ACHN (cell line): Measurements from ENCODE around the gene CPLX1.
A peak's percentile ranks its signal among the peaks of the same experiment; 100 is the strongest.

Experiments used
- DNase-seq: peaks from one replicate; pipeline ENCODE4 v3.0.0-alpha.2; 2015
- in situ Hi-C: cut with HindIII; loops from 2 replicates; pipeline ENCODE4 v1.10.0; 2017; ENCODE audit warnings: low sequenced_read_pairs, low pct_ligation_motif_present, low pct_unique_long_range_greater_than_20kb

Gene CPLX1

GRCh38 chr4:835148-836002 lies 9.4 kb upstream of the CPLX1 start:
- no peak for DNase-seq

DNA sequence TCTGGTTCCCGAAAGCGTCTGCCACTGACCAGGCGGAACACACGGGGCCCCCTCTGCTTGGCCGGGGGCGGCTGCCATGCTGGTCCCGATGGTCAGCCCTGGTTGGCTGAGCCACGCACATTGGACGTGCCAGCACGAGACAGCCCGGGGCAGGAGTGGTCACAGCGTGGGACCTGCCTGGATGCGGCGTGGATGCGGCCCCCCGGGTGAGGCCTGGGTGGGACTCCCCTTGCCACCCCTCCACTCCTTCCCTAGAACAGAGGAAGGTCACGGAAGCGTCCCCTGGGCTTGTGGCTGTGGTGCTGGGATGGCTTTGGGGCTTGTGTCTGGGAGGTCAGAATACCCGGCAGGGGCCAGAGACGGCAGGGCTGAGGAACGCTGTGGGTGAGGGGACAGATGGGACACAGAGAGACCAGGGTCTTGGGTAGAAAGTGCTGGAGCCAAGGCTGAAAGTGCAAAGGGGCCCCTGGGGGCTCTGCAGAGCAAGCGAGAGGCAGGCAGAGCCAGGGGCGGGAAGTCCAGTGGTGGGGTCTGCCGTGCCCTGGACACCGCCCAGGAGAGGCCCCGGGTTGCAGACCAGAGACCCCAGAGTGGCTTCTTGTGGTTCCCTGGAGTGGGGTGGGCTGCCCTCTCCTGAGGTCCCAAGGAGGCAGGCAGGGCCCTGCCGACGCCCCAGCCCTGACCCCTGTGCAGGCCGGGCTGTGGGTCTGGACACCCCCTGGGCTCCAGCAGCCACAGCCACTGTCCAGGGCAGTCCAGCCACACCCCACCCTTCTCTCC lies 8.6 kb upstream of the CPLX1 start:
- in situ Hi-C loops: no loop called here
- no peak for DNase-seq

More at GRCh38 chr4:835148-836002, 9.4 kb upstream of the CPLX1 start:
- in situ Hi-C loops: no loop called here

GRCh38 chr4:833731-834367 lies 7.9 kb upstream of the CPLX1 start:
- in situ Hi-C loops: no loop called here
- DNase-seq: no peak

DNA sequence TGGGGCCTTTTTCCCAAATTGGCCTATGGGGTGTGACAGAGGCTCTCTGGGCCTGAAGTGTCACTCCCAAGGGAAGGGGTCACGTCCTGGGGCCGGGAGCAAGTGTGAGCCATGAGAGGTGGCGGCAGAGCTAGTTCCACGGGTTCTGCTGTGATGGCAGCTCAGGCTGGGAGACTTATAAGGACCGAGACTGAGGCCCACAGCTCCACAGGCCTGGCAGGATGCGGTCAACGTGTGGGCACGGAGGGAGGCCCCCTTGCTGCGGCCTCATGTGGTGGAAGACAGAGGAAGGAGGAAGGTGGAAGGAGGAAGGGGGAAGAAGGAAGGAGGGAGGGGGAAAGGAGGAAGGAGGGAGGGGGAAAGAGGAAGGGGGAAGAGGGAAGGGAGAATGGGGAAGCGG lies 7.2 kb upstream of the CPLX1 start:
- no peak for DNase-seq
- in situ Hi-C loops: no loop called here

GRCh38 chr4:832536-832935 lies 6.6 kb upstream of the CPLX1 start:
- in situ Hi-C loops: no loop called here
- no peak for DNase-seq

GRCh38 chr4:832108-832507 lies 6.2 kb upstream of the CPLX1 start:
- in situ Hi-C loops: no loop called here
- no peak for DNase-seq

DNA sequence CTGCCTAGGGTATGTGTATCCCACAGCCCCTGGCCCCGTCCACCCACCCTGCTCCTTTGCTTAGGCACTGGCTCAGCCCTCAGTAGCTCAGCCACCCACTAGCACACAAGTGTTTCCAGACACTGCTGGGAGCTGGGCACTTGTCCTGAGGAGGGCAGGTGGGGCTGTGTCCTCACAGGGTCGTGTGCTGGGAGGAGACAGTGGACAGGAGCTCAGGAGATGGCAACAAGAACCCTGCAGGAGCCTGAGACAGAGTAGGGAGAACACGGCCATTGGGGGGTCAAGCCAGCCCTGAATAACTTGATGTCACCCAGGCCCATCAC lies 5.5 kb upstream of the CPLX1 start:
- in situ Hi-C loops: no loop called here
- no peak for DNase-seq

DNA sequence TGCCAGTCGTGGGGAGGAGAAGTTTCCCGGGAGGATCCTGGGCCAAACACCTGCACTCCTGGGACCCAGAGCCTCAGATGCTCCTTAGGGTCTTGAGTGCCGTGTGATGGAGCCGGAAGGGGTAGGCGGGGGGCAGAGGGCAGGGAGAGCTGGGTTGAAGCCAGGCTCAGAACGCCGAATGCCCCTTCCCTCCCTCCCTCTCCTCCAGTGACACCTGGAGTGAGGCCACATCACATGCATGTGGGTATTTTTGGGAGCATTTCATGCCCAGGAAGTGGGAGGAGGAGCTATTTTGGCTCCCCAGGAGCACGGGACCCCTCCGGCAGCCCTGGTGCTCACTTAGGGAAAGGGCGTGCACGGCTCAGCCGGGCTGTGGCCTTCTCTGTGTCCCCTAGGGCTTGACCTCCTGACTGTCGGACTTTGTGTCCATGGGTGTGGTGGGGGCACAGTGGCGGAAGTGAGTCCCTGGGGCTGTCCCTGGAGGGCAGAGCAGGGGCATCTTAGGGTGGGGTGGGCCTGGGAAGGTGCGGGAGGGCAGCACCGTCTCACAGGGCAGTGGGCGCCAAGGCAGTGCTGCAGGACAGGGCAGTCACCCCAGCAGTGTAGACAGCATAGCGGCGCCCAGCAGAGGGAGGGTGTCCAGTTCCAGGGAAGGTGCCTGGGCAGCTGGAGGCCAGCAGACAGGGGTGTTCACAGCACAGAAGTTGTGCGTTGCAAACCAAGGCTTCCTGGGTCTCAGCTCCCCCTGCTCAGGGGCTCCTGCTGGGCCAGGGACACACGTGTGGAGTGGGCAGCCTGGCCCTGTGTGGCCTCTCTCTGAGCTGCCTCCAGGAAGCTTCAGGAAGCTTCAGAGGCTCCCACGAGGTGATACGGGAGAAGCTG lies 4.9 kb upstream of the CPLX1 start:
- in situ Hi-C loops: no loop called here
- DNase-seq: no peak

- in situ Hi-C loops: no loop called here
- DNase-seq: no peak
These were observed 4.1 kb upstream of the CPLX1 start for GRCh38 chr4:829761-830600.

GRCh38 chr4:829291-829690 lies 3.4 kb upstream of the CPLX1 start:
- in situ Hi-C loops: no loop called here

DNA sequence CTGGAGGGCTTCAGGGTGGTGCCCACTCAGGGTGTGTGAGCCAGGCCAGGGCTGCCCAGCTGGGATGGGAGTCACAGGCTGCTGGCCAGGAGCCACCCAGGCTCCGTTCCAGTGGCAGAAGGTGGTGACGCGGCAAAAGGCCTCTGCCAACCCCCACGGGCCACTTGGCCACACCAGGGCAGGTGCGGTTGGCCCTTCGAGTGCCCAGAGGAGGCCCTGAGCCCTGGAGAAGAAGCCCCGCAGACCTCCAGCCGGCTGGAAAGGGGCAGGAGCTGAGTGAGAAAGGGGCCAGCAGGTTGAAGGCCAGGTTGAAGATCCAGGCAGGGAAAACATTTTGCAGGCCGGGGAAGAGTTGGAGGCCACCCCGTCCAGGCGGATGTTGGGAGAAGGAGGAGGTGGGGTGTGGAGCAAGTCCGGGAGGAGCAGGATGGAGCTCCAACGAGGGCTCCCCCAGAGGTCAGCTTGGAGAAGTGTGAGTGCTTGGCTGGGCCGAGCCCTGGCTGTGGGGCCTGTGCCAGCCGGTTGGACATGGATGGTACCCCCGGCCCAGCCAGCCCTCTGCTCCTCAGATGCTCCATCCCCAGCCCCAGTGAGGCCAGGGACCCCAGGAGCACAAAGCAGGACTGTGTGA lies 2.8 kb upstream of the CPLX1 start:
- peak; percentile 23 for DNase-seq

More at GRCh38 chr4:829291-829690, 3.4 kb upstream of the CPLX1 start:
- no peak for DNase-seq

DNA sequence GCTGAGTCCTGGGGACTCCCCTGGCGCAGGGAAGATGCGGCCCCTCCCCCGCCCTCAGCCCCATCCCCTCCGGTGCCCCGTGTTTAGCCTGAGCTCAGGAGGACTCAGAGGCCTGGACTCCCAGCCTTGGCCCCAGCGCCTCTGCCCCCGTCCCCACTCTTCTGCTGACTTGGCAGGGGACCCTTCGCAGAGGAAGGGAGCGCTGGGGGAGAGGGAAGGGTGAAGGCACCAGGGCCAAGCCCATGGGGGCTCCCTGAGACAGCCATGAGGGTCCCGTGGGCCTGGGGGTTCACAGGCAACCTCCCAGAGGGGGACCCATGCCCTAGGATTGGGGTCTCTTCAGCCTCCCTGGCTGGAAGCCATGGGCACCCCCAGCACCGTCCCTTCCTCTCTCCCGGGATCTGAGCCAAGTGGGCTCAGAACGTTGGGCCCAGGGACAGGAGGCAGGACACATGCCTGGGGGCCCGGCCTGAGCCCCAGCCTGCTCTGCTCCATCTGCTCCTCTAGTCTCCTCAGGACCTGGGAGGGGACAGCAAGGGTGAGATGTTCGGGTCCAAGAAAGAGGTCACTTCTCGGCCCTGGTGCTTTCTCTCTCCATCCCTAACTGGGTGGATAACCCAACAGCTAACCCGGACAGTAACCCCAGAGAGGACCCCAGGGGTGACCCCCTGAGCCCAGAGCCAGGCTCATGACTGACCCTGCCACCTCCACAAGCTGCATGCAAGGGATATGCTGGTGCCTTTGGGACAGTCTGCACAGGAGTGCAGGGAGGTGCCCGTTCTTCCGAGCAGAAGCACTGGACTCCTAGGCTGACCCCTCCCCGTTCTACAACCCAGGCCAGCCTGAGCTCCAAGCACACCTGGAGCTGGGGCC lies 1.5 kb upstream of the CPLX1 start:
- in situ Hi-C loops: no loop called here
- DNase-seq: no peak

More for the DNA sequence above, 2.8 kb upstream of the CPLX1 start:
- in situ Hi-C loops: no loop called here

DNA sequence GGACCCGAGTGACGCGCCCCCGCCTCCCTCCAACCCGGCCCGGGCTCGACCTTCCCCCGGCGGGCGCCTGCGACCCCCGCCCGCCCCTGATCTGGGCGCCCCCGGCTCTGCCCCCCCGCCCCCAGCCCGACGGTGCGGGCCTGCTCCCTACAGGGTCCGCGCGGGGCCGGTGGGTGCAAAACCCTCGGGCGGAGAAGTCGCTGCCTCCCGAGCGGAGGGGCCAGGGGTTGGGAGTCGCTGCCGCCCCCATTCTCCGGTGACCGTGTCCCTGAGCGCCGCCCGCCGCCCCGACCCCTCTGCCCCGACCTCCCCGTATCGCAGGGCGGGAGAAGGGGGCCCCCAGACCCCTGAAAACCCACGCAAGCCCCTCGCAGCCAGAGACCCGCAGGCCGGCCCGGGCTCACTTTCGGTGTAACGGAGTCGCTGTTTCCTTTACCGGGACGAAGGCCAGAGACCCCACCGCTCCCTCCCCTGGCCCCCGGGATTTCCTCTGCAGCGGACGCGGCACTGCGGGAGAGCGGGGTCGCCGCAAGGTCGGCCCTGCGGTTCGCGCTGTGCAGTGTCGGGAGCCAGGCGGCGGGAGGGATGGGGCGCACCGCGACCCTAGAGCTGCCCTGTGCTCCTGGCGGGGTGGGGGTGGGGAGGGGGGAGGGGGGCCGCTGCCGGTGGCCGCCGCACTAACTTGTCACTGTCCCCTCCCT lies 729 bp upstream of the CPLX1 start:
- in situ Hi-C loops: no loop called here

DNA sequence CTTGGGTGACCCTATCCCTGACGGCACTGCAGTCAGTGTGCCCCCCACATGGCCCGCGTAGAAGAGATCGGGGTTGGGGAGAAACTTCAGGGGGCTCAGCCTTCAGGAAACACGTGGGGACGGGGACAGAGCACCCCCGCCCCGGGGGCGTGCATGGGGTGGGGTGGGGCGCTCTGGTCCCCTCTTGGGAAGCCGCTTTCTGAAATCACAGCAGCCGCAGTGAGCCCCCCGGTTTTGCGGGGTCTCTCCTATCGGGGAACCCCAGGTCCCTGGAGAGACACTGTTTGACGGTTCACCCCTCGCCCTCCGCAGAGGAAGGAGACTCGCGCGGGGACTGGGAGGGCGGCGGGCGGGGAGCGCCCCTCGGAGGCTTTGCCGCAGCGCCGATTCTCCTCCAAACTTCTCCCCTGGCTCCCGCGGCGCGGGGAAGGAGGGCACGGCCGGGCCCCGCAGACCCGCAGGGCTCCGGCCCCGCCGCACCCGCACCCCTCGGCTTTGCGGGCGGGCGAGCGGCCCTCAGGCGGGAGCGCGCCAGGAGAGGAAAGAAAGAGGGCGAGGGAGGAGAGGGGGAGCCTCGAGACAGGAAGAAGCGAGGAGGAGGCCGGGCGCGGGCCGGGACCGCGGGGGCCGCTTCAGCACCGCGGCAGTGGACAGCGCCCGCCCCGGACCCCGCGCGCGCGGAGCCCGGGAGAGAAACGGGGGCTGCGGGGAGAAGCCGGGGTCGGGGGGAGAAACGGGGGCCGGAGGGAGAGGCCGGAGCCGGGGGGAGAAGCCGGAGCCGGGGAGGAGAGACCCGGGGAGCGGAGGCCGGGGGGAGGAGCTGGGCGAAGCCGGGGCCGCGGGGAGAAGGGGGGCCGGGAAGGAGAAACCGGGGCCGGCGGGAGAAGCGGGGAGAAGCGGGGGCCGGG lies 612 bp downstream of the CPLX1 start:
- in situ Hi-C loops: no loop called here
- peak; percentile 44 for DNase-seq

More for the DNA sequence above, 729 bp upstream of the CPLX1 start:
- DNase-seq: no peak

DNA sequence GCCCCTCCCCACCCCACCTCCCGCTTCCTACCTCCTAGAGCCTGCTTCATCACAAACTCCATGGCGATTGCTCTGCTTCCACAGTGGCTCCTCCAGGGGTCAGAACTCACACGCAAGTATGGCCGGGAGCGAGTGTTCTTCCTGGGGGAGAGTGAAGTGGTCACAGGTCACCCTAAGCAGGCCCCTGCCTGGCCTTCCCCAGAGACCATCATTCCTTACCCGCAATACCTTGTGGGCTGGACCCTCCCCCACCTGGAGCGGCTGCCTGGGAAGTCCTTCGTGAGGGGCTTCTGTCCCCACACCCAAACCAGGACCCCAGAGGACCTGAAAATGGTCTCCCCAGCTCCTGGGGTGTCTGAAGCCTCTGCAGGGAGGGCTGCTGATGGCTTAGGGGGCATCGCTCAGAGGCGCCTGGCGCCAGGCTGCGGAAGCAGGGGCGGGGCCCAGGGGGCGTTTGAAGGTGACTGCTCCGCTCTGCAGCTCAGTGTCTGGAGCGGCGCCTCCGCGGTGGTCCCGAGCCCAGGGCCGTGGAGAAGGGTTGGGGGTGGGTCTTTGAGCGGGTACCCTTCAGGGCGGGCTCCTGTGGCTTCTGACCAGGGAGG lies 1.4 kb downstream of the CPLX1 start:
- no peak for DNase-seq
- in situ Hi-C loops: no loop called here
